NCI-H2171 treated with DMSO at 0.1 percent for 48 hours (cell line): ENCODE results near the gene RPS6KA6.

Experiments used
- DNase-seq: peaks from one replicate; lab custom pipeline; 2025; lab: John Stamatoyannopoulos, UW

Gene RPS6KA6

DNA sequence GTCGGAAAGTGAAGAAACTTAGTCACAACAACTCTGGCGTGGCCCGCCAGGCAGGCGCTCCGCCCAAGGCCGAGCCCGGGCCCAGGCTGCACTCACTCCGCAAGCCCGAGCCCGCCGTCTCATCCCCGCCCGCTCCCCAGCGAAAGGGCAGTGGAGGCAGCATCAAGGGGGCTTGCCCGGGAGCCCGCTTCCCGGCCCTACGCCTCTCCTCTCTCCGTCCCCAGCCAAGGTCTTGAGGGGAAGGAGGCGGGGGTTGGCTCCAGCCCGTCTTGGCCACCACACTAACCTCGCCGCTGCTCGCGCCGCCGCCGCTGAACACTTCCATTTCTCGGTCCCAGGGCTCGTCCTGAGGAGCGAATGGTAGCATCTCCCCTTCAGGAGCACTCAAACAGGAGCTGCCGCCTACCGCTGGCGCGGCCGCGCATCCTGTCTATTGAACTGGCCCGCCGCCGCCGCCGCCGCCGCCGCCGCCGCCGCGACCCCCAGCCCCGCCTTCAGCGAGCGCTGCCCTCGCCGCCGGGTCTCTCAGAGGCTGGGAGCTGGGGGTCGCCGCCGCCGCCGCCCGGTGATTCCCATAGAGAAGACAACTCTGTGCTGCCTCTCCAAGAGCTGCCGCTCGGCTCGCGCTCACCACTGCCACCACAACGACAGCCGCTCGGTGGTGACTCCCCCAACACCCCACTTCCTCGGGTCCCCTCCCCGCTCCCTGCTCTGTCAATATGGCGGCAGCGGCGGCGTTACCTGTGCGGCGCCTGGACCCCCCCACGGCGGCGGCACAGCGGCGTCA, at the start of gene RPS6KA6:
RPS6KA6 (minus strand) TSS at position 667 of the 787 bp plus-strand sequence; CDS start at position 367, 300 bp downstream.
- DNase-seq, result peak; percentile 77

DNA sequence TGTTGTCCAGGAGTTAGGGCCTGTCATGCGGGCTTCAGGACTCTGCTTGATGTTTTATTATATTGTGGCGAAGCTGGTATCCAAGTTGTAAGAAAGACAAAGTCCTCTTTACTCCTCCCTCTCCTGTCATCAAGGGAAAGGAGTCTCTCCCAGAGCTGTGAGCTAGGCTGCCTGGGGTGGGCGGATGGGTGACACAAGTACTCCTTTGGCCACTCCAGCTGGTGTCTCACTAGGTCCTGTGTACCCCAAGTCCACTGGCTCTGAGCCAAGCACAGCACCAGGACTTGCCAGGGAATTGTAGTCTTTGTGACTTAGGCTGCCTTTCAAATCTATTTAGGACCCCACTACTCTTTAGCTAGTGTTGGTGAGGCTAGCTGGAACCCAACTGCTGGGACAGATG, 36.7 kb upstream of the RPS6KA6 start:
- no peak for DNase-seq

DNA sequence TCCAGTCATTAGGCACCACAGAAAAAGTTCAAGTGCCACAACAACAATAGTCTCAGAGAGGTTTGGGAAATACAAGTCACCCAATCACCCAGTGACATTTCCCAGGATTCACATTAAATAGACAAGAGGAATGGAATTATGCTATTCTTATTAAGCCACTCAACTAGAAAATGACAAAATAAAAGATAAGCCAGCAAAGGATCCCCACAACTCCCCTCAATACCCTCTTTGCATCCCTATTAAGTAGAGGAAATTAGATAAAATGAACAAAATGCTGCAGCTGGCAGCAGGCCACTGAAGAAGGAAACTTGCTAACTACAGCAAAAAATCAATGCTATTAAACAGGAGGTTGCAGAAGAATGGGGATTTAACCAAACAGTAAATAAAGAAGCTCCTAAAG, 35.3 kb upstream of the RPS6KA6 start:
- DNase-seq, result no peak

DNA sequence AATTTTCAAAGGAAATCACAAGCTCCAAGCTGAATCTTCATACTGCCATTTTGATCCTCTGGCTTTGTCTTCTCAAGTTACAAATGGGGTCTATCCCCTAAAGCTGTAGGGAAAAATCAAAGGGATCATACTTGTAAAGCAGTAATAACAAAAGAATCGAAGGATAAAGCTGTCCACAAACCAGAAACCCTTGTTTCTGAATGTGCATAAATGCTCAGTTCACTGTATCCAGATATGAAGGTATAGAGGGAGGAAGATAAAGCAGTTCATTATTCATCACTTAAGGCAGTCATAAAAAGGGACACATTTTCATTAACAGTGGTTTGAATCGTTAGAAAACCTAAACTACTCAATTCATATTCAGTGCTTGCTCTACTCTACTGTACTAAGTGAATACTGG, 33.2 kb upstream of the RPS6KA6 start:
- DNase-seq, result no peak

DNA sequence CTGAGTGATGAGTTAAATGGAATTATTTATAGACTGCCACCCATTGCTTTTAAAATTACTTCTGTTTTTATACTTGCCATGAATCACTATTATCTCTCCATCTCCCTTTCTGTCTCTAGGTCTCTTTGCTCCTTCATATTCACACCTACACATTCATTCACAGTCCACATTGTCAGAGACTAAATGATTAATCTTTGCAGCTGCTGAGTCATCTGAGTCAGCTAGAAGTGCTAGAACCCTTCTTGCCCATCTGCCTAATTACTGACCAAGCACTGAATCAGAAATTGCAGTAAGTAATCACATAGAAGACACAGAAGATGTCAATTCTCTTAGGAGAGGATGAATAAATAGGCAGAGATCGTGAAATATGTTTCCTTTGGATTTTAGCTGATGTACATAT, 31.6 kb upstream of the RPS6KA6 start:
- DNase-seq, result no peak

DNA sequence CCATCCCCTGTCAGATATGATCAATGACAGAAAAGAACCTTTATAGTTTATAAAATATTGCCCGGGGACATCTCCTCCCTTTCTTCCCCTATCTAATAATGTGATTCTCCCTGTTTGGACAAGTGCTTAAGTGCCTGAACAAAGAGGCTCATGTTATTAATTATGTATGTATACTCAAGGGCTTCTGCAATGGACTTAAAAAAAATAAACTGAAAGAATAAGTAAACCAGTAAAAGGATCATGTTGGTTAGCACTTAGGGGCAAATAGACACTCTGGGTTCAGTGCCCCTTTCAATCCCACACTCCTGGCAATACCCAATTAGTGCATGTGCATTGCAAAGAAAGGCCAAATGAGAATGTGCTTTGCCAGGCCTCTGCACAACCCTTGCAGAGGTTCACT, 30.7 kb upstream of the RPS6KA6 start:
- DNase-seq, result no peak

DNA sequence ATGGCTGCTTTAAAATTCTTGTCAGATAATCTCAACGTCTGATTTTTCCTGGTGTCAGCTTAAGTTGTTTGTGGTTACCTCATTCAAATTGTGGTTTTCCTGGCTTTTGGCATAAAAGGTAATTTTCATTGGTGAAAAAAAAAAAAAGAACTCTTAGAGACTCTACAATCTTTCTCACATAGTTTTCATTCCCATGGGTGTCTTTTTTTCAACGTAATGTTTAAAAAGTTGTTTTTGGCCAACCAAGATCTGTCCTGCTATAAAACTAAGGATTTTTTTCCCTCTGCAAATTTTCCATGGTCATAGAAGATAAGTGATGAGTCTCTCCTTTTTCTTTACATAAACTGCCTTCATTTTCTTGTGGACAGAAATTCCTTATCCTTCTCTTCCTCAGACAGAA, 28.9 kb upstream of the RPS6KA6 start:
- no peak for DNase-seq

DNA sequence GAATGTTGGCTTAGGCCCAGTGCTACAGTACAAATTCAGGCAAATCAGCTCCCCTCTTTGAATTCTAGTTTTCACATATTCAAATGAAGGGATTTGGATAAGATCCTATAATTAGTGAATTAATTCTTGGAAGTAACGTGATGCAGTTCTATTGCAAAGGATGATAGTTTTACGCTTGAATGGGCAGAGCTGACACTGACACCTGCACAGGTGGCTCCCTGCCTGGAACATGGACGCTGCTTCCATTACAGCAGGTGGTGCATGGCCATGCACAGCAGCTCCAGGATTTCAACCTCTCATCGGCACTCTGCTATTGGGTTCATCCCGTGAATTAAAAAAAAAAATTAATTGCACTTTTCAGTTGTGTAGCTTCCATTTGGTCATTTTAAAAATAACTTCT, 28.4 kb upstream of the RPS6KA6 start:
- DNase-seq, result peak; percentile 43

DNA sequence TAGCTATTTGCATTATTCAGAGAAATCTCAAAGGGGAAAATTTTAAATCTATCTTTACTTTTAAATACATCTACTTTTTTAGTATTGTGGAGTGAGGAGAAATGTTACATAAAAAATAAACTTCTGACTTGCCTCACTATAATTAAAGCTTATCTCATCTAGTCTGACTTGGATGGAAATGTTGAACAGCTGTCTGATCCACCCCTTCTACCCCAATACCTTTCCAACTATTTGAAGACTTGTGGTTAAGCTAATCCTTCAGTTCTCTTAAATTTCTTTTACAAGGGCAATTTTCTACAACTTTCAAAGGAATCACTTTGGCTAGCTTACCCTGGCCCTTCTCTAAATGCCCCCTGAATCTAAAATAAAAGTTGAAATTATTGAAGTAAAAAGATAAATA, 17.3 kb upstream of the RPS6KA6 start:
- DNase-seq, result no peak

DNA sequence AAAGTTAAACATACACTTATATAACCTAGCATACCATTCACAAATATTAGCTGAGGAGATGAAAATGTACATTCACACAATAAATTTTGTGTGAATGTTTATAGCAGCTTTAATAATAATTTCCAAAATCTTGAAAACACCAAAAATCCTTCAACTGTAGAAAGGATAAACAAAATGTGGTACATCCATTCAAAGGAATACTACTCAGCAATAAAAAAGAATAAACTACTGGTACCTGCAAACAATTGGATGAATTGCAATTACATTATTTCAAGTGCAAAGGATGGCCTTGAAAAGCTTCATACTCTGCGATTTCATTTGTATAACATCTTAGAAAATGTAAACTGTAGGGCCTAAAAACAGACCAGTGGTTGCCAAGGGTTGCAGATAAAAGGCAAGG, 11.7 kb upstream of the RPS6KA6 start:
- DNase-seq, result no peak

DNA sequence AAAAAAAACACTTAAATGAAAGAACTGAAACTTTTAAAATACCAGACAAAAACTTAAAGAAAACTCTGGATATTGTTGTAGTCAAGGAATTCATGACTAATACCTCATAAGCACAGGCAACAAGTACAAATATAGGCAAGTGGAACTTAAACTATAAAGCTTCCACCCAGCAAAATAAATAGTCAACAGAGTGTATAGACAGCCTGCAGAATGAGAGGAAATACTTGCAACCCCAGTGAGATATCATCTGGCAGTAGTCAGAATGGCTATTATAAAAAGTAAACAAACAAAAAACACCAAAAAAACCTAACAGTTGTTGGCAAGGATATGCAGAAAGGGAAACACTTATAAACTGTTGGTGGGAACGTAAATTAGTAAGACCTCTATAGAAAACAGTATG, 9.6 kb upstream of the RPS6KA6 start:
- DNase-seq, result no peak

DNA sequence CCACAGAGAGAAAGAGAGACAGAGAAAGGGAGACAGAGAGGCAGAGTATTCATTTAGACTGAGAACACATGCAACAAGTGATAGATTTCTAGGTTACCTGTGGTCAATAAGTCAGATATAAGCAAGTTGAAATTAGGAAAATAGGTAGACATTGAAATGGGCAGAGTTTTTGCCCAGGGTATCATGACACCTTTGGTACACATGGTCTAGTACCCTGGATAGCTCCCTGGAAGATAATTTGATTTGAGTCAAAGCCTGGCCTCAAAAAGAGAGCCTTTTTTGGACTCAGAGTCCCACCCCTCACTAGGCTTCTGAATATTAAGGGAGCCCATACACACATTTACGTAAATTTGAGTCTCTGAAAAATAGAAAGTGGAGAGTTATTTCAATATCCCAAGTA, 4.0 kb upstream of the RPS6KA6 start:
- no peak for DNase-seq

DNA sequence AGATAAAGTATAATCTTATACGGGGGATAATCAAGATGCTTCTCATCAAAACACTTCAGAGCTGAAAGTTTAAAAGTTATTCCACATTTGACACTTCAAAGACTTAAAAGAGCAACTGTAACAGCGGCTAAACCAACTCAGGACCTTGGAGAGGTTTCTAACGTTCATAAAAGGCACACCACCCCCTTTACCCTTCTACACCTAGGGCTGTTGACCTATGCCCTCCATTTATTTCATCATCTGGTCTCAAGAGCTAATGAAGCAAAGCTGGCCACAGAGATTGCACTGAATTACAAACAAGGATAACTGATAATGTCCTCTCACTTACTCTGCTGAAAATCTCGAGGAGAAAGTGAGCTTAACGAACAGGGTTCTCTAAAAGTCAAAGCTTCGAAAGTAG, 1.1 kb upstream of the RPS6KA6 start:
- DNase-seq, result no peak

DNA sequence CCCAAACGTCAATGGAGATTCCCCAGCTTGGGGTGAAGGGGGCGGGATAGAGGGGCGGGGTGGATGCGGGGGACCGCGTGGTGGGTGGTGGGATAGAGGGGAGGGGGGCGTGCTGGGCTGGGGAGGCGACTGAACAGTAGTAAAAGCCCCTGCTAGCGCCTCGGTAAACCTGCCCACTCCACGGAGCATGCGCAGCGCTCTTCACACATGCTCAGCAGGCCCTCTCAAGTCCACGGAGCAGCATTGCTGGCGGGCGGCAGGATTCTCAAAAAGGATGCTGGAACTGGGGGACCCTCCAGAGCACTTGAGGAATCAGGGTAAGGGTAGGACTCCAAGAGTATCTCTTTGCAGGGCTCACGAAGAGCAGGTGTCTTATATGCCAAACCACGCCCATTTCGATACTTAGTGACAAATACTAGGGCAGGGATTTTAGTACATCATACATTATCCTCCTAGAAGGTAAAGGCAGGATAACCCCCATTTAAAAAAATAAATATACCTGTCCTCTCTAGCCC, 378 bp upstream of the RPS6KA6 start:
- DNase-seq, result peak; percentile 77

DNA sequence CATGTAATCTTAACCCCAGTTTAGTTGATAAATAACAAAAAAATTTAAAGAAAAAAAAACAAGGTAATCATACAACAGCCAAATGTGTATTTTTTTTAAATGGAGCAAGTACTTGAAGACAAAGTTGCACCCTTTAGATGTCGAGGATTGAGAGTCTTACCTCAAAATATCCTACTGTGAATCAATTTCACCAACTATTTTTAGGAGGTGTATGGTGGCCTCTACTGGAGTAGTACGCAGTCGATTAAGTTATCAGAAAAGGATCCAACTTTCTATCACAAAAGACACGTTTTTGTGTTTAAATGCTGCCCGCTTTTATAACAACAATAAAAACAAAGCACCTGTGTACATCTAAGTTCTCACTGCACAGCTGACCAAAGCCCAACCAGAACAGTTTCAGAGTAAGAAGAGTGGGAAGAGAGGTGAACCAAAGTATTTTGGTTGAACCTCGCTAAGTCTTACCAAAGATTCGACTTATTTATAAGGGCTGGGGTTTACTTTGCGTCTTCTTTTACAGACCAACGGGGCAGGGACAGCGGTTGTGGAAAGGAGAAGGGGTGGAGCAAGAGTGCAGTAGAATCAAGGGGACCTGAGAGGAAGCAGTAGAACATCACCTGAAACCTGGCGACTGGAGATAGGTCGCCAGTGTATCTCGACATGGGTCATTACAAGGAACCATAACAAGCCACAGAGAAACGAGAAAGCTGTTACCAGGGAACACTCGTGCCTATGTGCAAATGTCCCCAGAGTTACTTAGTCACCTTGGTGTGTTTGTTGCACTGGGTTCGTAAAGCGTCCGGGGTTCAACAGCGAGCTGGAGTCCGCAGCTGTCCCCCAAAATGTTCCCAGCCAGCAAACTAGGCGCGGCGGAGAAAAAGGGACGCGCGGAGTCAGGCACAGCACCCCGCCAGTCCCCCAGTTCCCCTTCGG, 1.1 kb downstream of the RPS6KA6 start:
- DNase-seq, result peak; percentile 6

DNA sequence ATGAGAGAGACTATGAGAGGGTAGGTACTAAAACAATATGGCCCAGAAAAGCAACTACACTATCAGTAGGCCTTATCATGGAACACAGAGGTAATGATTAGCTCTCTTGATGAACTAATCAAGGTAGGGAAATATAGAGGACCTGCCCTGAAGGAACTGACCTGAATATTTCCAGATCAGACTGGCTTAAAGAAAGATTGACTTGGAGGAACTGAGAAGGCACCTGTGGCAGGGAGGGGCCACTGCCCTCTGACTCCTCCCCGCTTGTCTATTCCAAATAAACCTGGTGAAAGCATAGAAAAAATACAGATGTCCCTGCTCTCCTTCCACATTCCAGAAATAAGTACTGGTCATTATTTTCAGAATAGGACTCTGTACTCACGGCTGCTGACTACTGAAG, 5.5 kb downstream of the RPS6KA6 start:
- DNase-seq, result no peak

DNA sequence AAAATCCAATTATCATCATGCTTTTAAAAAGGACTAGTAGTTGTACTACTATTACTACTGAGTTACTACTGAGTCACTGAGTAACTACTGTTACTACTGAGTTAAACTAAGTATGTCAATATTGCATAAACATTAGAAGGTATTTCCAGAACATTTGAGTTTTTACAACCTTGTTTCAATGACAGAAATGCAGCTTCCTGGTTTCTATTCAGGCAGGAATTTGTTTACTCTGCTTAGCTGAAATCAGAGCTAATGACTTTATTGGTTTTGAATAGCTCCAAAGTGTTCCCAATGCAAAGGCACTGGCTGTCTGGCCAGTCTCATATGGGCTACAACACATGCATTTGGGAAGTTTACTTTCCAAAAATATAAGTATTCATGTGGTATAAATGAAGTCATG, 12.0 kb downstream of the RPS6KA6 start:
- DNase-seq, result no peak

DNA sequence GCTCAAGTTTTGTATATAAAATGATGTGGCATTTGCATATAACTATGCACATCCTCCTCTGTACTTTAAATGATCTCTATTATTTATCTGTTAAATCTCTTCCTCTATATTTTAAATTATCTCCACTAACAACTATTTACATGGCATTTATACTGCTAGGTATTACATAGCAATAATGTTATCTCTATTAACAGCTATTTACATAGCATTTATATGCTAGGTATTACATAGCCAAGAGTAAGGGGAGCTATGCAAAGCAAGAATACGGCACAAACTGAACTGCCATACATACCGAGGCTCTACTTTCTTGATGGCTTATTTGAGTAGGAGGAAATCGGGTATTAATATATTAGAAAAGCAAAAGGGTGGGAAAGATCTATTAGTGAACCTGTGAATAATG, 12.7 kb downstream of the RPS6KA6 start:
- DNase-seq, result no peak

DNA sequence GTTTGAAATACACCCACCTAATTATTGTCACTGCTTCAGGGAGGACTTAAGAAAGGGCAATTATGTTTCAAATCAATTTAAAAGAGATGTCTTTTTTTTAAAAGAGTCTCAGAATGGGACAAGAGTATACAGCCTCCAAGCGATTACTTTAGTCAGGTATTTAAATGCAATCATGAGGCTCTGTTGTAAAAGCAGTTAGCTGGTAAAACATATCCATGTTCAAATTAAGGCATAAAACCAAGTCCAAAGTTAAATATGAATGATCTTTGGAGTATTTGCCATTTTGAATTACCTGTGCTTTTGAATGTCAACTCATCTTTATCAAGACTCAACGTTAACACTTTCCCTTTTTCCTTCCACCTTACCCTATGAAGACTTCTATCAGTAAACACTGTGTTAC, 13.7 kb downstream of the RPS6KA6 start:
- no peak for DNase-seq

DNA sequence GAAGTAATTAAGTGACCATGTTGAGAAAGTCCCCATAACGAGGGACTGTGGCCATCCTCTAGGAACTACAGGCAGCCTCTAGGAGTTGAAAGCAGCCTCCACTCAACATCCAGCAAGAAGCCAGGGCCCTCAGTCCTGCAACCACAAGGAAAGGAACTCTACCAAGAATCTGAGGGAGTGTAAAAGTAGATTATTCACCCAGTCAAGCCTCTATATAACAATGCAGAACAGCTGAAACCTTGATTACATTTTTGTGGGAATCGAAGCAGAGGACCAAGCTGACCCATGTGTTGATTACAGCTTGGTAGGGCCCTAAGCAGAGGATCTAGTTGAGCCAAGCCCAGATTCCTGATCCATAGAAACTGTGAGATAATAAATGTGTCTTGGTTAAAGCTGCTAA, 17.1 kb downstream of the RPS6KA6 start:
- DNase-seq, result no peak

DNA sequence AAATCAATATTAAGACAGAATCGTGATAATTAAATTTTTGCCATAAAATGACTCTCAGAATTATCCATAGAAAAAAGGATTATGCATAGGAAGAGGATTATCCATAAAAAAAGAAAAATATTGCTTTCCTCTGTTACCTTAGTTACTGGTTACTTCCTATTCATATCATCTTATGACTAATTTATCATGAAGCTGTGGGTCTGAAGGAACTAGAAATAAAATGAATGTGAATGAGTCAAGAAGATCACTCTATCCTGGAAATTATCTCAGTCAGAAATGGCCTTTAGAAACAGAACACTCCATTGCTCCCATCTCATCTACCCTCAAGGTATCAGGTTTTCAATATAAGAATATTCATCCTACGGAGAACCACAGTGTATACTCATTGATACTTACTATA, 19.4 kb downstream of the RPS6KA6 start:
- DNase-seq, result no peak

DNA sequence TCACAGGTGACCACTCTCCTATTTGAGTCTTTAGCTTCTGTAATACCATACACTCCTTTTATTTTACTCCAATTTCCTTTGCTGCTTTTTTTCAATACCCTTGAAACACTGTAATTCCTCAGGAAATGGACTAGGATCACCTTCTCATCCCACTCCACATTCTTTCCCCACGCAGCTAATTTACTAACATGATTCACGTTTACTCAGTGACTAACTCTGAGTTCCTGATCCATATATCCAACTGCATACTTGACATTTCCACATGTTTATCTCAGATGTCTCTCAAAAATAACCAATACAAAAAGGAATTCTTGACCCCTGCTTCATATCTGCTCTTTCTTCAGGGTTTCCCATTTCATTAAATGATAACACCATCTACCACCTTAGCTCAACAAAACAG, 19.9 kb downstream of the RPS6KA6 start:
- no peak for DNase-seq

DNA sequence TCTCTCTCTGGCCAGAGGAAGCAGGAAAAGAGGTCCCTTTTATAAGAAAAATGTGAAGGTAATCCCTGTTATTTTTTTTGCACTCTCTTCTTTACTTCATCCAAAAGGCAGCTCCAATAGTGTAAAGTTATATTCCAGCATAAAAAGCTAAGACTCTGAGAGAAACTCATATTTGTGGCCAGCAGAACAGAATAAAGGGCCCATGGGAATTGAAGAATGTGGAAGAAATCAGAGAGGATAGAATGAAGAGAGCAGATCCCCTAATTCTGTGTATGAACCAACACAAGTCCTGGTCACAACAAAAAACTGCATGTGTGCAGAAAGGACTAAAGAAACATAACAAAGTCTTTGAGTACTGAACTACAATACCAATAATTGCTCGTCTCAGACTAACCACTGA, 22.3 kb downstream of the RPS6KA6 start:
- no peak for DNase-seq
